Endothelial cell of umbilical vein (primary cell): Measurements from ENCODE around the gene AGPAT2. TPM values are rescaled to one million over a fixed set of nuclear protein-coding genes. Genes with fewer than 3 reads are reported as not detected.

Experiments
- BruUV-seq: library from RNA; stranded (reverse); fragments of 400-500 nt; replicated peaks from 2 replicates; lab custom pipeline; 2021; lab: Mats Ljungman, UMichigan
- CTCF ChIA-PET: fragments of 300-600, 350-600 bp; sonication (Branson Sonifier 250); formaldehyde crosslinking; loops from one replicate; lab custom pipeline; 2021; ENCODE audit warnings: antibody characterized with exemption, inconsistent platforms; lab: Charles Lee
- POLR2A ChIA-PET: fragments of 300-600, 350-600 bp; sonication (Branson Sonifier 250); formaldehyde crosslinking; loops from one replicate; lab custom pipeline; 2021; ENCODE audit warnings: antibody characterized with exemption, inconsistent platforms; lab: Charles Lee
- DNase-seq: peaks from one replicate; pipeline ENCODE4 v3.0.0-alpha.2; 2011; ENCODE audit warnings: low read depth, low spot score
- FAIRE-seq: peaks from 2 replicates; lab custom pipeline; 2011; peaks lifted over from hg19 to GRCh38; lab: Jason Lieb, UNC
- H2AFZ ChIP-seq: 2 replicates; pipeline ENCODE4 v1.6.0; 2012; ENCODE audit warnings: low read depth, low read length, control low read depth, inconsistent platforms
- H3K27ac ChIP-seq: 2 replicates; pipeline ENCODE4 v1.5.1; 2011; ENCODE audit warnings: low read depth, mild to moderate bottlenecking, control low read depth, low read length, moderate library complexity; ENCODE audit not compliant: insufficient read depth
- H3K27me3 ChIP-seq, 2 experiments: 2 replicates each; pipeline versions ENCODE4 v1.6.0 to v1.6.1; 2011; ENCODE audit warnings: low read length in 2 of 2, mixed read lengths in 1 of 2; ENCODE audit not compliant: control insufficient read depth in 2 of 2, insufficient read depth in 2 of 2
- H3K36me3 ChIP-seq, 2 experiments: 2 replicates in 1 of 2; 3 replicates in 1 of 2; pipeline ENCODE4 v1.5.1; 2011; ENCODE audit warnings: low read length in 2 of 2, mild to moderate bottlenecking in 1 of 2, moderate library complexity in 1 of 2; ENCODE audit not compliant: control insufficient read depth in 2 of 2, insufficient read depth in 2 of 2; ENCODE audit errors: extremely low read depth in 1 of 2
- H3K4me1 ChIP-seq: 3 replicates; pipeline ENCODE4 v1.5.1; 2011; ENCODE audit warnings: mild to moderate bottlenecking, low read length; ENCODE audit not compliant: control insufficient read depth, insufficient read depth; ENCODE audit errors: extremely low read depth
- H3K4me2 ChIP-seq: 2 replicates; pipeline ENCODE4 v1.6.1; 2011; ENCODE audit warnings: low read length, control low read depth, mixed read lengths; ENCODE audit not compliant: insufficient read depth
- H3K4me3 ChIP-seq, 3 experiments: fragments of 200-600 bp in 1 of 3; sonication (generic), shearing (Covaris generic) in 1 of 3; replicated peaks in 1 of 3; 2 replicates each; pipeline ENCODE4 v1.5.1; 2011 to 2016; ENCODE audit warnings: control low read depth in 3 of 3, low read length in 3 of 3, mild to moderate bottlenecking in 2 of 3, inconsistent platforms in 1 of 3, low read depth in 1 of 3, moderate library complexity in 1 of 3; ENCODE audit not compliant: insufficient read depth in 1 of 3
- H3K79me2 ChIP-seq: 2 replicates; pipeline ENCODE4 v1.6.0; 2012; ENCODE audit warnings: low read length, inconsistent platforms; ENCODE audit not compliant: control insufficient read depth, insufficient read depth
- H3K9ac ChIP-seq: replicated peaks from 2 replicates; pipeline ENCODE3; 2011; ENCODE audit warnings: low read length, control low read depth; ENCODE audit not compliant: insufficient read depth; ENCODE audit errors: extremely low read depth
- H3K9me1 ChIP-seq: replicated peaks from 3 replicates; pipeline ENCODE4 v1.6.0; 2011; ENCODE audit warnings: mild to moderate bottlenecking, low read length; ENCODE audit not compliant: control insufficient read depth, insufficient read depth; ENCODE audit errors: extremely low read depth
- H3K9me3 ChIP-seq: replicated peaks from 2 replicates; pipeline ENCODE4 v1.5.1; 2012; ENCODE audit warnings: low read length, inconsistent platforms; ENCODE audit not compliant: control insufficient read depth, insufficient read depth
- H4K20me1 ChIP-seq: replicated peaks from 2 replicates; pipeline ENCODE3; 2011; ENCODE audit warnings: mild to moderate bottlenecking, low read length; ENCODE audit not compliant: control insufficient read depth, insufficient read depth; ENCODE audit errors: extremely low read depth
- EZH2 ChIP-seq: IDR thresholded peaks from 2 replicates; pipeline ENCODE4 v1.6.1; 2012; ENCODE audit warnings: borderline replicate concordance, low read depth, mild to moderate bottlenecking, moderate library complexity, low read length, inconsistent platforms; ENCODE audit not compliant: severe bottlenecking
- FOS ChIP-seq: IDR thresholded peaks from 2 replicates; pipeline ENCODE4 v1.6.1; 2011; ENCODE audit warnings: mild to moderate bottlenecking, low read length, moderate library complexity, borderline replicate concordance; ENCODE audit not compliant: insufficient read depth
- GATA2 ChIP-seq: IDR thresholded peaks from 2 replicates; pipeline ENCODE4 v1.7.0; 2011; ENCODE audit warnings: low read depth, mild to moderate bottlenecking, moderate library complexity, mixed read lengths, low read length; ENCODE audit not compliant: insufficient read length, insufficient read depth
- JUN ChIP-seq: IDR thresholded peaks from 2 replicates; pipeline ENCODE4 v1.6.1; 2011; ENCODE audit warnings: borderline replicate concordance, low read depth; ENCODE audit not compliant: insufficient read length, insufficient read depth
- MYC ChIP-seq: IDR thresholded peaks from one replicate; pipeline ENCODE4 v1.6.1; 2011; ENCODE audit warnings: mild to moderate bottlenecking, low read depth, low read length
- POLR2A ChIP-seq: IDR thresholded peaks from 2 replicates; pipeline ENCODE4 v1.6.1; 2012; ENCODE audit warnings: low read depth, mild to moderate bottlenecking, control low read depth, low read length
- POLR2AphosphoS5 ChIP-seq: IDR thresholded peaks from 2 replicates; pipeline ENCODE4 v1.6.1; 2012; ENCODE audit warnings: low read depth, mild to moderate bottlenecking, control low read depth, low read length, moderate library complexity; ENCODE audit not compliant: insufficient read depth
- dilution Hi-C: fragments of 300-500 bp; cut with MboI; formaldehyde crosslinking; loops from one replicate; pipeline ENCODE4 v1.15.0; 2019; ENCODE audit warnings: low sequenced_read_pairs; ENCODE audit not compliant: extremely low pct_ligation_motif_present
- intact Hi-C: fragments of 100-400 bp; cut with micrococcal nuclease; formaldehyde crosslinking; loops from one replicate; pipeline ENCODE4 v1.10.0; 2022
- polyA plus RNA-seq, 4 experiments: library from polyadenylated mRNA; depleted of rRNA in 3 of 4; stranded (reverse) in 3 of 4; unstranded in 1 of 4; fragments of >200 nt; gene quantifications; 2 replicates each; pipeline versions ENCODE4 v1.2.1 to v1.2.3, GENCODE V29; 2011 to 2012; ENCODE audit warnings: missing spikeins in 1 of 4
- total RNA-seq: library from RNA; stranded (reverse); gene quantifications from 2 replicates; pipeline ENCODE4 v1.2.3, GENCODE V29; 2021
- TF ChIP-seq, protein P1 (sequence below), 2 donors: IDR thresholded peaks; 1 replicate in 1 of 2; 2 replicates in 1 of 2; pipeline ENCODE4 v1.5.1; 2011; ENCODE audit warnings: low read length in 2 of 2, mild to moderate bottlenecking in 2 of 2, moderate library complexity in 2 of 2, control low read depth in 1 of 2, inconsistent platforms in 1 of 2, low read depth in 1 of 2; ENCODE audit not compliant: insufficient read depth in 1 of 2; ENCODE audit errors: extremely low read depth in 1 of 2
- TF ChIP-seq, protein P2 (sequence below): IDR thresholded peaks from 2 replicates; pipeline ENCODE4 v1.6.1; 2011; ENCODE audit not compliant: insufficient read depth, insufficient read length

The AGPAT2 gene
- total and polyA plus RNA-seq, 2 donors (not counting 3 experiments of a cell fraction or from before 2014, with no cell fraction given) = 45.5 to 55.3 TPM

DNA sequence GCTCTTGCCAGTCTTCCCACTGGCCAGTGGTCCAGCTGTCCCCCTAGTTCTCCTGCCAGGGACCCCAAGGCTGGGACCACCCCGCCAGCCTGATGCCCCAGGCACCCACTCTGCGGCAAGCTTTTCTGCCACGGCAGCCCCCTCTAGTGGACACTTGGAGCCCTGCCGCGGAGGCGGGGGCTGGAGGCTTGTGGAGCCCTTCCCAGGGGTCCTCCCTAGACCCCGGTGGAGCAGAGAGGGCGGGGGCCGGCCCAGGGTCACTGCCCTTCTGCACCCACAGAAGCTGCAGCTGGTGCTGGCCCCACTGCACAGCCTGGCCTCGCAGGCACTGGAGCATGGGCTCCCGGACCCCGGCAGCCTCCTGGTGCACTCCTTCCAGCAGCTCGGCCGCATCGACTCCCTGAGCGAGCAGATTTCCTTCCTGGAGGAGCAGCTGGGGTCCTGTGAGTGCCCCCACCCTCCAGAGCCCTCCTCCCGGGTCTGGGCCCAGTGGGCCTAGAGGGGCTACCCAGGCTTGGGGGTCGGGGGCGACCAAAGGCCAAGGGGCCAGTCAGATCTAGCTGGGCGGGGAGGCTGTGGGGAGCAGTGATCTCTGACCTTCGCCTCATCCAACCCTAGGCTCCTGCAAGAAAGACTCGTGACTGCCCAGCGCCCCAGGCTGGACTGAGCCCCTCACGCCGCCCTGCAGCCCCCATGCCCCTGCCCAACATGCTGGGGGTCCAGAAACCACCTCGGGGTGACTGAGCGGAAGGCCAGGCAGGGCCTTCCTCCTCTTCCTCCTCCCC is 15.4 kb downstream of the AGPAT2 start:
- CTCF ChIA-PET = interaction anchor here (0.7 to 6.3 kb wide), 10 partner anchors 15 to 783 kb away, joined by 3 to 45 read pairs (median 4); no protein-coding TSS in a partner anchor
- Histone ChIP-seq H3K79me2 (peaks cover 35% of the 10 kb centered on the region), H3K4me1 (peaks cover 15% of the 10 kb centered on the region), H3K36me3 (peaks cover 32 to 60% of the 10 kb centered on the region in 2 experiments), H4K20me1 (no peaks in the 10 kb centered on the region), H3K9ac (no peak overlapping the region), H3K27ac (no peak overlapping the region), H3K9me1 (no peaks in the 10 kb centered on the region), H3K27me3 (no peaks in the 10 kb centered on the region), H3K9me3 (no peaks in the 10 kb centered on the region), H3K4me3 (peak overlapping the region in 1 of 3 experiments; percentile 3), H3K4me2 (no peak overlapping the region), H2AFZ (no peak overlapping the region)
- TF ChIP-seq GATA2 = no peak
- TF ChIP-seq, protein P1, sequence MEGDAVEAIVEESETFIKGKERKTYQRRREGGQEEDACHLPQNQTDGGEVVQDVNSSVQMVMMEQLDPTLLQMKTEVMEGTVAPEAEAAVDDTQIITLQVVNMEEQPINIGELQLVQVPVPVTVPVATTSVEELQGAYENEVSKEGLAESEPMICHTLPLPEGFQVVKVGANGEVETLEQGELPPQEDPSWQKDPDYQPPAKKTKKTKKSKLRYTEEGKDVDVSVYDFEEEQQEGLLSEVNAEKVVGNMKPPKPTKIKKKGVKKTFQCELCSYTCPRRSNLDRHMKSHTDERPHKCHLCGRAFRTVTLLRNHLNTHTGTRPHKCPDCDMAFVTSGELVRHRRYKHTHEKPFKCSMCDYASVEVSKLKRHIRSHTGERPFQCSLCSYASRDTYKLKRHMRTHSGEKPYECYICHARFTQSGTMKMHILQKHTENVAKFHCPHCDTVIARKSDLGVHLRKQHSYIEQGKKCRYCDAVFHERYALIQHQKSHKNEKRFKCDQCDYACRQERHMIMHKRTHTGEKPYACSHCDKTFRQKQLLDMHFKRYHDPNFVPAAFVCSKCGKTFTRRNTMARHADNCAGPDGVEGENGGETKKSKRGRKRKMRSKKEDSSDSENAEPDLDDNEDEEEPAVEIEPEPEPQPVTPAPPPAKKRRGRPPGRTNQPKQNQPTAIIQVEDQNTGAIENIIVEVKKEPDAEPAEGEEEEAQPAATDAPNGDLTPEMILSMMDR (IDR thresholded peaks at IDR 0.05; ENCODE audit: extremely low read depth in 1 of 2, insufficient read depth in 1 of 2, low read depth in 1 of 2, low read length in 2 of 2) = peak; percentile 77 to 83
- no peak for TF ChIP-seq EZH2
- peak; percentile 88 for TF ChIP-seq POLR2A
- TF ChIP-seq MYC = no peak
- TF ChIP-seq, protein P2, sequence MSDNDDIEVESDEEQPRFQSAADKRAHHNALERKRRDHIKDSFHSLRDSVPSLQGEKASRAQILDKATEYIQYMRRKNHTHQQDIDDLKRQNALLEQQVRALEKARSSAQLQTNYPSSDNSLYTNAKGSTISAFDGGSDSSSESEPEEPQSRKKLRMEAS = no peak
- no peak for TF ChIP-seq FOS
- TF ChIP-seq JUN = no peak
- TF ChIP-seq POLR2AphosphoS5 = peak; percentile 60
- peak; percentile 55 for FAIRE-seq
- DNase-seq = peak; percentile 62
- dilution Hi-C loops (no loop called here), intact Hi-C loops (loop anchor here (2.0 to 5.0 kb wide), 2 partner anchors 40 to 53 kb away; partner anchors contain the start of gene DIPK1B)
- POLR2A ChIA-PET = interaction anchor here (1.1 to 6.2 kb wide), 3 partner anchors 9 to 30 kb away, joined by 4 to 54 read pairs (median 5); partner anchors contain the start of gene EGFL7
- BruUV-seq = TSS peak; percentile 32
